K562 (cell line): ENCODE results near the gene CNNM4. TPM values are rescaled to one million over a fixed set of nuclear protein-coding genes. Genes with fewer than 3 reads are reported as not detected.

Source experiments
- ATAC-seq: fragments of 200-7000 bp; cut with Tn5 transposase; 3 replicates; pipeline ENCODE4 v1.9.1; 2020; ENCODE audit warnings: moderate library complexity
- BruUV-seq: library from RNA; stranded (reverse); fragments of 400-500 nt; replicated peaks from 2 replicates; lab custom pipeline; 2021; lab: Mats Ljungman, UMichigan
- CTCF ChIA-PET: fragments of 300-600 bp; formaldehyde crosslinking; extraction: SDS; loops from one replicate; lab custom pipeline; 2021; ENCODE audit warnings: low intra/inter-chr PET ratio; lab: Yijun Ruan, JAX
- POLR2A ChIA-PET: fragments of 300-600, 350-650 bp; sonication (Branson Sonifier 250); formaldehyde crosslinking; extraction: SDS; loops from one replicate; lab custom pipeline; 2021; ENCODE audit warnings: antibody characterized with exemption, inconsistent platforms; lab: Yijun Ruan, JAX
- DNase-seq, 4 experiments: peaks; one replicate each; pipeline versions ENCODE4 v3.0.0 to v3.0.0-alpha.2; 2011 to 2018; ENCODE audit warnings: low spot score in 3 of 4, mixed read lengths in 3 of 4; ENCODE audit errors: extremely low read depth in 1 of 4
- FAIRE-seq: peaks from 2 replicates; lab custom pipeline; 2011; peaks lifted over from hg19 to GRCh38; lab: Jason Lieb, UNC
- H2AFZ ChIP-seq: 2 replicates; pipeline ENCODE4 v1.6.0; 2011; ENCODE audit warnings: low read depth, low read length, control low read depth, inconsistent platforms
- H3K27ac ChIP-seq: fragments of 200-600 bp; 3 replicates; pipeline ENCODE4 v1.8.0; 2011; ENCODE audit warnings: low read depth, mild to moderate bottlenecking, control low read depth, inconsistent platforms, low read length, moderate library complexity, mixed read lengths; ENCODE audit errors: extremely low read depth
- H3K27me3 ChIP-seq, 2 experiments: fragments of 300-600 bp in 1 of 2; 2 replicates in 1 of 2; 3 replicates in 1 of 2; pipeline versions ENCODE4 v1.6.0 to v1.8.0; 2011; ENCODE audit warnings: inconsistent platforms in 2 of 2, low read length in 2 of 2, mild to moderate bottlenecking in 1 of 2, mixed read lengths in 1 of 2, moderate library complexity in 1 of 2; ENCODE audit not compliant: control insufficient read depth in 2 of 2, insufficient read depth in 2 of 2
- H3K36me3 ChIP-seq: fragments of 300-600 bp; 3 replicates; pipeline ENCODE4 v1.8.0; 2011; ENCODE audit warnings: mild to moderate bottlenecking, low read length, inconsistent platforms; ENCODE audit not compliant: control insufficient read depth, insufficient read depth
- H3K4me1 ChIP-seq, 2 experiments: fragments of 200-600 bp in 1 of 2; replicated peaks in 1 of 2; 2 replicates in 1 of 2; 3 replicates in 1 of 2; pipeline versions ENCODE4 v1.5.1 to v1.8.0; 2011; ENCODE audit warnings: inconsistent platforms in 2 of 2, low read length in 2 of 2, mild to moderate bottlenecking in 1 of 2, mixed read lengths in 1 of 2, moderate library complexity in 1 of 2; ENCODE audit not compliant: control insufficient read depth in 2 of 2, insufficient read depth in 2 of 2
- H3K4me2 ChIP-seq: 2 replicates; pipeline ENCODE4 v1.6.1; 2011; ENCODE audit warnings: low read length, control low read depth, inconsistent platforms, mixed read lengths; ENCODE audit not compliant: insufficient read depth
- H3K4me3 ChIP-seq: fragments of 200-600 bp; sonication (generic), shearing (Covaris generic); 2 replicates; pipeline ENCODE4 v1.5.1; 2016; ENCODE audit warnings: control low read depth, inconsistent platforms
- H3K79me2 ChIP-seq: fragments of 200-600 bp; 3 replicates; pipeline ENCODE4 v1.8.0; 2011; ENCODE audit warnings: low read length, inconsistent platforms; ENCODE audit not compliant: control insufficient read depth, insufficient read depth
- H3K9ac ChIP-seq, 2 experiments: 2 replicates each; pipeline versions ENCODE4 v1.6.0 to v1.6.1; 2011; ENCODE audit warnings: low read depth in 2 of 2, low read length in 2 of 2, control low read depth in 1 of 2, inconsistent platforms in 1 of 2, mild to moderate bottlenecking in 1 of 2, mixed read lengths in 1 of 2; ENCODE audit not compliant: insufficient read depth in 1 of 2
- H3K9me1 ChIP-seq: one replicate; pipeline ENCODE4 v1.6.0; 2011; ENCODE audit warnings: inconsistent platforms, mild to moderate bottlenecking, low read length, moderate library complexity; ENCODE audit not compliant: control insufficient read depth, insufficient read depth
- H3K9me3 ChIP-seq: replicated peaks from 2 replicates; pipeline ENCODE4 v1.5.1; 2011; ENCODE audit warnings: low read depth, low read length, inconsistent platforms; ENCODE audit not compliant: control insufficient read depth, insufficient read depth
- H4K20me1 ChIP-seq: replicated peaks from 2 replicates; pipeline ENCODE4 v1.6.1; 2011; ENCODE audit warnings: low read length, inconsistent platforms, mixed read lengths; ENCODE audit not compliant: control insufficient read depth, insufficient read depth
- CEBPB ChIP-seq: fragments of 450-650 bp; IDR thresholded peaks from 2 replicates; pipeline ENCODE4 v1.6.1; 2016; ENCODE audit warnings: missing genetic modification characterization, missing compliant biosample characterization
- CEBPG ChIP-seq, 3 experiments: fragments of 200-800 bp in 1 of 3; sonication (Bioruptor generic) in 1 of 3; sonication (generic) in 1 of 3; formaldehyde crosslinking in 1 of 3; IDR thresholded peaks in 2 of 3; conservative IDR thresholded peaks in 1 of 3; 2 replicates each; pipeline versions ENCODE4 v1.6.1 to v1.8.0; 2016 to 2022; ENCODE audit warnings: missing compliant biosample characterization in 2 of 3, missing genetic modification characterization in 2 of 3, mild to moderate bottlenecking in 1 of 3, missing genetic modification reagents in 1 of 3
- KLF10 ChIP-seq: fragments of 250-450 bp; sonication (Bioruptor Pico); IDR thresholded peaks from 2 replicates; pipeline ENCODE4 v1.6.1; 2021; ENCODE audit warnings: matching md5 sums
- SRSF9 ChIP-seq: fragments of 200-400 bp; formaldehyde crosslinking; IDR thresholded peaks from 2 replicates; pipeline ENCODE4 v1.6.1; 2017; ENCODE audit warnings: low read depth, low read length, borderline replicate concordance
- TAF1 ChIP-seq: IDR thresholded peaks from 2 replicates; pipeline ENCODE4 v1.6.1; 2011; ENCODE audit warnings: mild to moderate bottlenecking, low read length, moderate library complexity; ENCODE audit not compliant: insufficient read depth, control insufficient read depth, severe bottlenecking; ENCODE audit errors: extremely low read depth
- TCF3 ChIP-seq: sonication (generic); formaldehyde crosslinking; IDR thresholded peaks from 2 replicates; pipeline ENCODE4 v1.4.0; 2020; ENCODE audit warnings: mild to moderate bottlenecking, missing genetic modification reagents
- ZKSCAN8 ChIP-seq: fragments of 200-800 bp; sonication (Bioruptor generic); IDR thresholded peaks from 2 replicates; pipeline ENCODE4 v1.6.1; 2016; ENCODE audit warnings: missing genetic modification characterization, missing compliant biosample characterization
- WGBS: fragments of 100-300 bp; shearing (Covaris generic); methylation state at CpG from one replicate; pipeline ENCODE4 v1.1.6; 2016; ENCODE audit warnings: low coverage, mixed read lengths; ENCODE audit not compliant: insufficient coverage; ENCODE audit errors: missing lambda C conversion rate; 5-methylcytosine and 5-hydroxymethylcytosine counted together
- in situ Hi-C: fragments of 300-500 bp; cut with MboI; formaldehyde crosslinking; loops from 4 replicates; pipeline ENCODE4 v1.15.0; 2018; ENCODE audit warnings: inconsistent platforms, mixed read lengths
- intact Hi-C: fragments of 100-400 bp; cut with micrococcal nuclease; formaldehyde crosslinking; loops from 2 replicates; pipeline ENCODE4 v1.14.2; 2022
- polyA plus RNA-seq, 8 experiments: library from polyadenylated mRNA; depleted of rRNA in 4 of 8; stranded (reverse) in 5 of 8; unstranded in 3 of 8; fragments of >200 nt; fragmentation: Nextera tagmentation in 2 of 8; fragmentation: Illumina TruSeq in 1 of 8; extraction: Ambion mirVana in 2 of 8; extraction: Trizol in 1 of 8; gene quantifications; 2 replicates each; pipeline versions ENCODE4 v1.2.1 to v1.2.3, GENCODE V29; 2011 to 2014; ENCODE audit warnings: inconsistent platforms in 1 of 8, missing spikeins in 1 of 8
- total RNA-seq, 7 experiments: library from RNA; depleted of rRNA in 6 of 7; stranded (reverse); fragments of >200 nt in 6 of 7; fragmentation: Illumina TruSeq in 2 of 7; extraction: Trizol in 2 of 7; gene quantifications; 2 replicates each; pipeline versions ENCODE4 v1.2.1 to v1.2.3, GENCODE V29; 2011 to 2021; ENCODE audit warnings: low replicate concordance in 1 of 7
- TF ChIP-seq, protein P1 (sequence below): fragments of 450-650 bp; IDR thresholded peaks from 2 replicates; pipeline ENCODE4 v1.6.1; 2016; ENCODE audit warnings: missing biosample characterization, missing genetic modification characterization

Gene CNNM4
- total and polyA plus RNA-seq, 9 of the 15 experiments (the other 6 are each of a cell fraction or from before 2014, with no cell fraction given): 0.96 to 6.3 (median 2.8) TPM

DNA sequence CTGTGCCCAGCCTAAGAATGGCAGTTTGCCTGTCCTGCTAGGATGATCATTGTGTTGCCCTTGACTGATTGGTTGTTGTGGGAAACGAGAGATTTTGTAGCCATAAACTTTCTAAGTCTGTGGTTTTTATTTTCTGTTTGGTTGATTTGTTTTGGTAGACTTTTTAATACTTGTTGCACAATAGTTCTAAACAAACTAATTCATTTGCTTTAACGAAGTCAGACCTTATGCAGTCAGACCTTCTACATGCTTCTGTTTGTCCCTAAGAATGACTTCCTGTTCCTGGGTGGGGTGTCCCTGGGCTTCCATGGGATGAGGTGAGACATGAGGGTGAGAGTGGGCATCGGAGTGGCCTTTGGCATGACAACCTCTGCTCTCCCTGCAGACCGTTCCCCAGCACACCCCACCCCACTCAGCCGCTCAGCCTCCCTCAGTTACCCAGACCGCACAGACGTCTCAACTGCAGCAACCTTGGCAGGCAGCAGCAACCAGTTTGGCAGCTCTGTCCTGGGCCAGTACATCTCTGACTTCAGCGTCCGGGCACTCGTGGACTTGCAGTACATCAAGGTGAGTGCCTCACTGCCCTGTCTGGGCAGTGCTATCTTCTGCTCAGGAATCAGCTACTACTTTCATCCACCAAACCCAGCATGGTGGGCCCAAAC, 47.6 kb downstream of the CNNM4 start:
- ChIA-PET POLR2A (interaction anchor here (1.7 kb wide), 1 partner anchor 31 kb away, joined by 4 read pairs; no protein-coding TSS in a partner anchor), CTCF (no interaction called here)
- H3K4me2 ChIP-seq: no peak overlapping the region
- H3K9me1 ChIP-seq: peaks cover 5% of the 10 kb centered on the region
- in situ Hi-C loops: no loop called here
- 0 out of 2 replicates have a peak, but pooled peaks cover 5% of the 10 kb centered on the region for H4K20me1 ChIP-seq
- DNase-seq (no peak), ATAC-seq (no peak), FAIRE-seq (no peak)
- intact Hi-C loops: loop anchor here (10.0 kb wide), 1 partner anchor 254 kb away; no protein-coding TSS in a partner anchor
- H3K9ac ChIP-seq: no peak overlapping the region
- TF ChIP-seq ZKSCAN8 (CRISPR knock-in tag) (no peak), SRSF9 (no peak), TCF3 (no peak), CEBPB (tag) (peak; percentile 70), TAF1 (no peak), KLF10 (CRISPR knock-in tag) (no peak), CEBPG (CRISPR knock-in tag; IDR thresholded peaks at IDR 0.05) (no peak), CEBPG (tag; conservative IDR thresholded peaks at IDR 0.05 in 1 of 2, IDR thresholded peaks at IDR 0.05 in 1 of 2) (peak in 1 of 2 experiments; percentile 71; a peak in 3 of 4 replicates)
- TF ChIP-seq, protein P1, sequence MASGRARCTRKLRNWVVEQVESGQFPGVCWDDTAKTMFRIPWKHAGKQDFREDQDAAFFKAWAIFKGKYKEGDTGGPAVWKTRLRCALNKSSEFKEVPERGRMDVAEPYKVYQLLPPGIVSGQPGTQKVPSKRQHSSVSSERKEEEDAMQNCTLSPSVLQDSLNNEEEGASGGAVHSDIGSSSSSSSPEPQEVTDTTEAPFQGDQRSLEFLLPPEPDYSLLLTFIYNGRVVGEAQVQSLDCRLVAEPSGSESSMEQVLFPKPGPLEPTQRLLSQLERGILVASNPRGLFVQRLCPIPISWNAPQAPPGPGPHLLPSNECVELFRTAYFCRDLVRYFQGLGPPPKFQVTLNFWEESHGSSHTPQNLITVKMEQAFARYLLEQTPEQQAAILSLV (tag): 0 out of 2 replicates have a peak, but pooled peaks have one; percentile 41
- BruUV-seq: no TSS peak
- no peak overlapping the region for H3K4me3 ChIP-seq
- no peaks in the 10 kb centered on the region for H3K79me2 ChIP-seq
- peaks cover 10 to 20% of the 10 kb centered on the region in 2 experiments; a peak in 4 of 5 replicates for H3K4me1 ChIP-seq
- no peak overlapping the region for H3K27ac ChIP-seq
- H2AFZ ChIP-seq: no peak overlapping the region
- no peaks in the 10 kb centered on the region for H3K36me3 ChIP-seq
- 69% methylated on average over 10 of the region's 10 CpGs for WGBS
- no peaks in the 10 kb centered on the region for H3K27me3 ChIP-seq
- no peaks in the 10 kb centered on the region for H3K9me3 ChIP-seq
